NT2/D1 (cell line): Measurements from ENCODE around the gene TRA2A.
A peak's percentile ranks its signal among the peaks of the same experiment; 100 is the strongest.

Source experiments
- DNase-seq: peaks from one replicate; pipeline ENCODE4 v3.0.0-alpha.2; 2011; ENCODE audit warnings: low read depth, low spot score
- H3K27me3 ChIP-seq: 2 replicates; pipeline ENCODE4 v1.6.0; 2011; ENCODE audit warnings: mild to moderate bottlenecking; ENCODE audit not compliant: insufficient read length, insufficient read depth
- H3K36me3 ChIP-seq: 2 replicates; pipeline ENCODE4 v1.6.1; 2011; ENCODE audit warnings: mild to moderate bottlenecking, low read length, mixed read lengths; ENCODE audit not compliant: insufficient read depth, insufficient read length
- H3K4me1 ChIP-seq: 2 replicates; pipeline ENCODE4 v1.5.1; 2011; ENCODE audit not compliant: insufficient read depth, insufficient read length
- H3K4me3 ChIP-seq: 2 replicates; pipeline ENCODE4 v1.5.1; 2011; ENCODE audit warnings: low read depth; ENCODE audit not compliant: insufficient read length
- H3K9ac ChIP-seq: 2 replicates; pipeline ENCODE4 v1.6.0; 2011; ENCODE audit warnings: low read depth; ENCODE audit not compliant: insufficient read length
- H3K9me3 ChIP-seq: 2 replicates; pipeline ENCODE4 v1.5.1; 2011; ENCODE audit warnings: mild to moderate bottlenecking, low read length; ENCODE audit not compliant: insufficient read depth
- SUZ12 ChIP-seq: IDR thresholded peaks from 2 replicates; pipeline ENCODE4 v1.6.1; 2011; ENCODE audit not compliant: insufficient read length, insufficient read depth; ENCODE audit errors: extremely low read depth
- YY1 ChIP-seq: IDR thresholded peaks from 2 replicates; pipeline ENCODE4 v1.6.1; 2011; ENCODE audit not compliant: insufficient read length, insufficient read depth
- ZNF274 ChIP-seq: IDR thresholded peaks from 2 replicates; pipeline ENCODE4 v1.6.1; 2011; ENCODE audit warnings: mild to moderate bottlenecking, low read depth, low read length

The TRA2A gene

GRCh38 chr7:23477157-23477499 lies 54.7 kb downstream of the TRA2A start:
- H3K9ac ChIP-seq = no peak overlapping the region
- DNase-seq = no peak
- H3K27me3 ChIP-seq = no peaks in the 10 kb centered on the region
- peaks cover 6% of the 10 kb centered on the region for H3K36me3 ChIP-seq
- no peak for TF ChIP-seq SUZ12
- TF ChIP-seq YY1 = no peak
- no peak for TF ChIP-seq ZNF274
- no peaks in the 10 kb centered on the region for H3K4me1 ChIP-seq
- peak overlapping the region; percentile 68 for H3K4me3 ChIP-seq
- H3K9me3 ChIP-seq = no peaks in the 10 kb centered on the region

- DNase-seq = no peak
- peaks cover 6% of the 10 kb centered on the region for H3K36me3 ChIP-seq
- TF ChIP-seq SUZ12 (no peak), YY1 (no peak), ZNF274 (no peak)
- H3K9me3 ChIP-seq = no peaks in the 10 kb centered on the region
- no peaks in the 10 kb centered on the region for H3K4me1 ChIP-seq
- peak overlapping the region; percentile 73 for H3K9ac ChIP-seq
- H3K4me3 ChIP-seq = peak overlapping the region; percentile 68
- no peaks in the 10 kb centered on the region for H3K27me3 ChIP-seq
These were observed 55.3 kb downstream of the TRA2A start for GRCh38 chr7:23476286-23477156.

- Histone ChIP-seq H3K27me3 (no peaks in the 10 kb centered on the region), H3K9ac (peak overlapping the region; percentile 100), H3K9me3 (no peaks in the 10 kb centered on the region), H3K4me1 (no peaks in the 10 kb centered on the region), H3K4me3 (peak overlapping the region; percentile 68), H3K36me3 (no peaks in the 10 kb centered on the region)
- TF ChIP-seq ZNF274 = no peak
- TF ChIP-seq SUZ12 = no peak
- no peak for TF ChIP-seq YY1
- no peak for DNase-seq
These were observed 56.3 kb downstream of the TRA2A start for GRCh38 chr7:23475576-23475839.

- no peaks in the 10 kb centered on the region for H3K36me3 ChIP-seq
- H3K9ac ChIP-seq = peak overlapping the region; percentile 100
- H3K9me3 ChIP-seq = no peaks in the 10 kb centered on the region
- H3K27me3 ChIP-seq = no peaks in the 10 kb centered on the region
- TF ChIP-seq ZNF274 = no peak
- TF ChIP-seq SUZ12 = no peak
- no peak for TF ChIP-seq YY1
- H3K4me3 ChIP-seq = peak overlapping the region; percentile 68
- no peaks in the 10 kb centered on the region for H3K4me1 ChIP-seq
- no peak for DNase-seq
These were observed 56.8 kb downstream of the TRA2A start for GRCh38 chr7:23474829-23475575.

- Histone ChIP-seq H3K27me3 (no peaks in the 10 kb centered on the region), H3K4me1 (no peaks in the 10 kb centered on the region), H3K4me3 (peak overlapping the region; percentile 92), H3K9me3 (no peaks in the 10 kb centered on the region), H3K9ac (peak overlapping the region; percentile 100), H3K36me3 (no peaks in the 10 kb centered on the region)
- DNase-seq = peak; percentile 99
- no peak for TF ChIP-seq SUZ12
- TF ChIP-seq YY1 = peak; percentile 29
- no peak for TF ChIP-seq ZNF274
These were observed 57.5 kb downstream of the TRA2A start for GRCh38 chr7:23474094-23474828.

GRCh38 chr7:23473844-23474093 lies 58.0 kb downstream of the TRA2A start:
- TF ChIP-seq ZNF274 (no peak), SUZ12 (no peak), YY1 (no peak)
- H3K4me3 ChIP-seq = peak overlapping the region; percentile 92
- H3K27me3 ChIP-seq = no peaks in the 10 kb centered on the region
- H3K4me1 ChIP-seq = no peaks in the 10 kb centered on the region
- no peaks in the 10 kb centered on the region for H3K9me3 ChIP-seq
- H3K9ac ChIP-seq = peak overlapping the region; percentile 100
- H3K36me3 ChIP-seq = no peaks in the 10 kb centered on the region
- DNase-seq = no peak
